ENCODE data around the gene LCTL.
"Not testable (repeated sequence)": the region's sequence is repeated elsewhere in the genome, so short reads cannot be mapped to it uniquely, and the experiment has no call there.

The LCTL gene

DNA sequence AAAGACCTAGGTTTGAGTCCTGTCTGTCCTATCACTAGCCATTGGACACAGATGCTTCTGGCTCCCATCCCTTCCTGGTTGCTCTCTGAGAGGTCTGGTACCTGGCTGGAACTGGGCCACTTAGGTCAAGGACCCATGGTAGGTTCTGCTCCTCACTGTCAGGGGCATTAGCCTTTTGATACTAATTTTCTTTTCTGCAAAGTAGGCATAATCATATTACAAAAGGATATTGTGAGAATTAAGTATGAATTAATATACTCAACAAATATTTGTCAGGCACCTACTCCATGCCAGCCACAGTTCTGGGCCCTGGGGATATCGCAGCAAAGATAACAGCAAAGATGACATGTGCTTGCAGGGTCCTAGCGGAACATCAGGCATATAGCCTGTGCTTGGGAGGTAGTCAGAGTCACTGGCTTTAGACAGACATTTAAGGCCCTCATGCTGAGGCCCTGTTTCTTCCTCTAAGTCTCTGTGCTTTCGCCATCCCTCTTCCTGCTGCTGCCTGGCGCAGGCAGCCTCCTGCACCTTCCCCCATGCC lies 25.6 kb upstream of the LCTL start:
- no peak for DNase-seq (ENCODE audit: low read depth in 2 of 3, low spot score in 2 of 3)

DNA sequence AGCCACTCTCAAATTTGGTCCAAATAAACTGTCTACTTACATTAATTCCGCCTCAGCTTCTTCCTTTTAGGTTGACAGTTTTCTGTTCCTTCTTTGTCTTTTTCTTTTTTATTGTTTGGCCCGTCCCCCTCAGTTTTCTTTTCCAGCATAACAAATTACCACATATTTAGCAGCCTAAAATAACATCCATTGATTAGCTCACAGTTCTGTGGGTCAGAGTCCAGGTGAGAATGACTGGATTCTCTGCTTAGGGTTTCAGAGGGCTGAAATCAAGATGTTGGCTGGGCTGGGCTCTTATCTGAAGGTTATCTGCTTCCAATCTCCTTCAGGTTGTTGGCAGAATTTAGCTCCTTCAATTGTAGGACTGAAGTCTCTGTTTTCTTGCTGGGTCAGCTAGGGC lies 24.6 kb upstream of the LCTL start:
- no peak for DNase-seq (ENCODE audit: low read depth in 2 of 3, low spot score in 2 of 3)

DNA sequence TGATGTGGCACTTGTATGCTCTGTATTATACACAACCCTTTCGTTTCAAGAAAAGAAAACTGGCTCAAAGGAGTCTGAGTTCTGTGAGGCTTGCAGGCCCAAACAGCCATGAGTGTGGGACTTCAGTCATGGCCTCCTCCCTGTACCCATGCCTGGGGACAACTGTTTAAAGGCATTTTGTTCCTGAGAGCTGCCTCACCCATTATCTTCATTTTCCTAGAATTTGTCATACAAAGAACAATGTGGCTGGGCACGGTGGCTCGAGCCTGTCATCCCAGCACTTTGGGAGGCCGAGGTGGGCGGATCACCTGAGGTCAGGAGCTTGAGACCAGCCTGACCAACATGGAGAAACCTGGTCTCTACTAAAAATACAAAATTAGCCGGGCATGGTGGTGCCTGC lies 23.6 kb upstream of the LCTL start:
- DNase-seq (ENCODE audit: low read depth in 2 of 3, low spot score in 2 of 3): not testable (repeated sequence)

DNA sequence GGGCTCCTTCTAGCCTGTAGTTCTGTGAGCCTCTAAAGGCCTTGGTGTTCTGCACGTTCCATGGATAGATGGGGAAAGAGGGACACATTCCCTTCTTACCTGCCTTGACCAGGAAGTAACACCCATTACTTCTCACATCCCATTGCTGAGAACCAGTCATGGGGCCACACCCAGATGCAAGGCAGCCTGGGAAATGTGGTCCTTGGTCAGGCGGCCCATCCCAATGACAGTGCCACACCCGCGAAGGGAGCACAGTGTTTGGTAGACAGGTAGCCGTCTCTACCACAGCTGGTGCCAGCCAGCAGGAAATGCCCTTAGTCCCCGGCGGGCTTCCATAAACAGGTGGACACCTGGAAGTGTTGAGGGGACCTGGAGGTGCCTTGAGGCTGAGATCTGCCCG lies 23.2 kb upstream of the LCTL start:
- no peak for DNase-seq (ENCODE audit: low read depth in 2 of 3, low spot score in 2 of 3)

DNA sequence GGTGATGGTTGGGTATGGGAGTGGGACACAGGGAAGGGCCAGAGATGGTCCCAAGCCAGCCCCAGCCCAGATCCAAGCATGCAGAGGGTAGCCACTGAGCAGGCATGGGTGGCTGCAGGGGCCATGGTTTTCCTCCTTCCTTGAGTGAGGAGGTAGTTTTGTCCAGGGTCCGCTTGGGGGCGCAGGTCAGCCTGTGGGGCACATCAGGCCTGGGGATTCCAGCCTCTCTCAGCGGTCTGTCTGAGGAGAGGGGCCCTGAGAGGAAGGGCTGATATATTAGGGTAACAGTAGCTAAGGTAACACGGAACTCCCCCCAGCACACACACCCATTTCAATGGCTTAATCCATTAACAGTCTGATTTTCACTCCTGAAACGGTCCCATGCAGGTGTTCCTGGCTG lies 22.7 kb upstream of the LCTL start:
- no peak for DNase-seq (ENCODE audit: low read depth in 2 of 3, low spot score in 2 of 3)

DNA sequence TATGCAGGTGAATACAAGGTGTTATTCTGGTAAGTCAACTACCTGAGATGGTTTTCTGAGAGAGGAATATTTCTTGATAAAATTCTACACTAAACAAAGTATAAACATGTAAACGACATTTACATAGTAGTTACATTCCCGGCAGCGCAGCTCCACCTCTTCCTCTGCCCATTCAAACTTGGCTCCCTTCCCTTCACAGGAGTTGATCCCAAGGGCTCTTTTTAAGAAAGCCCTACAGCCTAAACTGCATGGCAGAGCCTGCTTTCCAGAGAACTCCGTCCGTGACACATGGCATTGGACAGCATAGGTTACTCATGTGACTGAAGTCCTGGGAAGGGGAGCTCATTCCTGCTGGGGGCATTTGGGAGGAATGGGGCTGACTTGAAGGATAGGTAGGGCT lies 22.0 kb upstream of the LCTL start:
- no peak for DNase-seq (ENCODE audit: low read depth in 2 of 3, low spot score in 2 of 3)

DNA sequence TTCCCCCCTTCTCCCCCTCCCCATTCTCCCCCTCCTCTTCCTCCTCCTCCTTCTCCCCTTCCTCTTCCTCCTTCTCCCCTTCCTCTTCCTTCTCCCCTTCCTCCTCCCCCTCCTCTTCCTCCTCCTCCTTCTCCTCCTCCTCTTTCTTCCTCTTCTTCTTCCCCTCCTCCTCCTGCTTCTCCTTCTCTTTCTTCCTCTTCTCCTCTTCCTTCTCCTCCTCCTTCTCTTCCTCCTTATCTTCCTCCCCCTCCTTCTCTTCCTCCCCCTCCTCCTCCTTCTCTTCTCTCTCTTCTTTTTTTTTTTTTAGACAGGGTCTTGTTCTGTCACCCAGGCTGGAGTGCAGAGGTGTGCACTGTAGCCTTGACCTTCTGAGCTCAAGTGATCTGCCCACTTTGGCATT lies 21.2 kb upstream of the LCTL start:
- no peak for DNase-seq (ENCODE audit: low read depth in 2 of 3, low spot score in 2 of 3)

DNA sequence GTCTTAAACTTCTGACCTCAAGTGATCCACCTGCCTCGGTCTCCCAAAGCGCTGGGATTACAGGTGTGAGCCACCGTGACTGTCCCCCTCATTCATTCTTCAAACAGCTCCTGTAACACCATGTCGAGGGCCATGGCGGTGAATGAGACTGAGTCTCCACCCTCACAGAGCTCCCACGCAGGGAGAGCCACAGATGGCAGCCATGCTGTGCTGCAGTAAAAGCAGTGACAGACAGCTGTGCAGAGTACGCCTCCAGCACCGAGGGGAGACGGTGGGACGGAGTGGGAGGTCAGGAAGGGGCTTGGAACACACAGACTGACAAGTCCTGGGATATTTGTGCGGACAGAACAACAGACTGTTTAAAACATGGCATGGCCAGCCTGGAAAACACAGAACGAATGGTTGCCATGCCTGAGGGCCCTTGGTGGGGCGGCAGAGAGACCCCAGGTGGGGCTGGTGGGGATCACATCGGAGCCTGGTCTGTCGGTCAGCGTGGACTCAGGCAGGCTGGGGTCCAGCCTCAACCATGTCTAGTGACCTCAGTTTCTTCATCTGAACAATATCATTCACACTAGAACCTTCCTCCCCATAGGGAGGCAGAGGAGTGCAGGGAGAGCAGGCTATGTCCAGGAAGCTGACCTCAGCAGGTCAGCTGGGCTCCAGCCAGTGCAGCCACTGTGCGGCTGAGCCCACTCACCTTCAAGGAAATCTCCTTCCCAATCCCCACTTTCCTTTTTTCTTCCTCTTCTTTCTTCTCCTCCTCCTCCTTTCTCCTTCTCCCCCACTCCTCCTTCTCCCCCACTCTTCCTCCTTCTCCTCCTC lies 20.6 kb upstream of the LCTL start:
- no peak for DNase-seq (ENCODE audit: low read depth in 2 of 3, low spot score in 2 of 3)

DNA sequence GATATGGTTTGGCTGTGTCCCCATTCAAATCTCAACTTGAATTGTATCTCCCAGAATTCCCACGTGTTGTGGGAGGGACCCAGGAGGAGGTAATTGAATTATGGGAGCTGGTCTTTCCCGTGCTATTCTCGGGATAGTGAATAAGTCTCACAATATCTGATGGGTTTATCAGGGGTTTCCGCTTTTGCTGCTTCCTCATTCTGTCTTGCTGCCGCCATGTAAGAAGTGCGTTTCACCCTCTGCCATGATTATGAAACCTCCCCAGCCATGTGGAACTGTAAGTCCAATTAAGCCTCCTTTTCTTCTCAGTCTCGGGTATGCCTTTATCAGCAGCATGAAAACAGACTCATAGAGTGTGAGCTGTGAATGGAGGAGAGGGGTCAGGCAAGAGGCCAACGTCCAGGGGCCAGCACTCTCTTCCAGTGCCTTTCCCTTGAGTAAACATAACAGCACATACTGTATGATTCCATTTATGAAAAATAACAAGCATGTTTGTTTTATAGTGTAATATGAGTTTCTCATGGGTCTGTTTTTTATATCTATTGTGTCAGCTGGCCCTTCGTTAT lies 16.3 kb upstream of the LCTL start:
- DNase-seq (ENCODE audit: low read depth in 2 of 3, low spot score in 2 of 3): no peak

DNA sequence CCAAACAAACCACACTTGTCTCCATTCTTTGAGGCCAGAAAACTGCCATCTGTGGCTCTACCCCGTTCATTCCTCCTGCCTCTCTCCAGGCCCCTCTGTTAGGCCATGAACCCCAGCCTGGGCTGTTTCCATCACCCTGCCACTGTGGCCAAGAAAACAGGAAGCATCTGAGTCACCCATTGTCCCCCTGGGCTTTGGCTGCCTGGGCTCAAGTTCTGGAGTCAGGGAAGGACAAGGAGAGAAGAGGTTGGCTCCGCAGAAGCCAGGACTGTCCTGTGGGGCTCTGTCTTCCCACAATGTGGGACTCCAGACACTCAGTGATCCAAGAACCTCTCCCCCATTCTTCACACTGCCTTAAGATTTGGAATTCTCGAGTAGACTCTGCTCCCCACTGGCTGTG lies 14.8 kb upstream of the LCTL start:
- DNase-seq (ENCODE audit: low read depth in 2 of 3, low spot score in 2 of 3): no peak

DNA sequence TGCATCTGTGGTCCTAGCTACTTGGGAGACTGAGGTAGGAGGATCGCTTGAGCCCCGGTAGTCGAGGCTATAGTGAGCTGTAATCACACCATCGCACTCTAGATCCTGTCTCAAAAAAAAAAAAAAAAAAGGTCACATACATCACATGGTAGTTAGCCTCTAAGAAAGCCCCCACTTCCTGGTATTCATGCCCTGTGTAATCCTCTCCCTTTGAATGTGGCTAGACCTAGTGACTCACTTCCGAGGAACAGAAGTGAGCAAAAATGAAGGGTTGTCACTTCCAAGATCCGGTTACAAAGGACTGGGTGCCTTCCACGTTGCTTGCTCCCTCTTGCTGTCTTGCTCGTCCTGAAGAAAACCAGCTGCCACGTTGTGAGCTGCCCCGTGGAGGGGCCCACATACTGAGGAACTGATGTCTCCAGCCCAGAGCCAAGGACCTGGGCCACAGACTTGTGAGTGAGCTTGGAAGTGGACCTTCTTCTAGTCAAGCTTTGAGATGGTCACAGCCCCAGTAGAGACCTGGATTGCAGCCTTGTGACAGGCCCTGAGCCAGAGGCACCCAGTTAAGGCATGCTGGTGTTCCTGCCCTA lies 12.6 kb upstream of the LCTL start:
- DNase-seq (ENCODE audit: low read depth in 2 of 3, low spot score in 2 of 3): no peak

DNA sequence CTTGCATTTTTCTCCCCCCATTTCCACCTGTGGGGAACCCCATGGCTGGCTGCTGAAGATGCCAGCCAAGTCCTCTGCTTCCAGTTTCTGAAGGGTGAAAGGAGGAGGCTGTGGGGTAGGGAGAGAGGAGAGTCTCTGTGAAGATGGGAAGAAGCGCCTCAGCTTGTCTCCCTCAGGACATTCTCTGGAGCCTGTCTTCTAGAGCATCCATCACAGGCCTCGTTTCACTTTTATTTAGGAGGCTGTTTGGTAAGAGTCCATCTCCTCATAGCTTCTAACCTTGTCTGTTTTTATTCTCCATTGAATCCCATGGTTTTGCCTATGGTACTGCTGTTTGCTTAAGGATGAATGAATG lies 8.8 kb upstream of the LCTL start:
- DNase-seq (ENCODE audit: low read depth in 2 of 3, low spot score in 2 of 3): no peak

DNA sequence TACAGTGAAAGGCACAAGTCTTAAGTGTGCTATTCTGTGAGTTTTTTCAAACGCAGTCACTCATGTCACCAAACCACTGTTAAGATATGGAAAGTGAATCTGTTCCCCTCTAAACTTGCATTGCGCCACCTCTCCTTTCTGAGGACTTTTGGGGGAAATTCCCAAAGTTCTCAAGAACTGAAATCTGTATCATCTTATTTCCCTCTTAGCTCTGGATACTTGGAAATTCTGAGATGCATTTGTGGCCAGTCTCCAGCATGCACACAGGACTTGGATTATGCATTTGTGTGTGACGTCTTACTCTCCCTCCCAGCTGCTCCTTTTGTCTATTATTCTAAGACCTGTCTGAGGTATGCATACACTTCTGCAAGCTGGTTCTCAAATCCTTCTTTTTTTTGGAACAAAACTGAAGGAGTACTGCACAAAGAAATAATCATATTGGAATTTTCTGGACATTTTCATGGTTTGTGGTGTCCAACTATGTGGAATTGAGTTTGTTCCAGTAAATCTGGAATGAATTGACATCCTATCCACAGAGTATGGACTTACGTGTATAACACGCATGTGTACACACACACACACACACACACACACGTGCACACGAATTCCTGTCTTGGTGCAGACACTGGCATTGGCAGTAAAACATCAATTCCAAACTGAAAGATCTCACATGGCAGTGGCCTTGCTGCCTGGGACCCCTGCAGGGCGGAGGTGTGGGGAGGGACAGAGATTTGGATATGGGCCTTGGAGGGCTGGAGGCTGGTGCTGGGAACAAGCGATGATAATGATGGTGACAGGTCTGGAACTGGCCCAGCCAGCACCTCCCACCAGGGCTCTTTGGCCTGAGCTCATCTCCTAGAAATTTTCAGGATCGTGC lies 8.2 kb upstream of the LCTL start:
- DNase-seq (ENCODE audit: low read depth in 2 of 3, low spot score in 2 of 3): no peak

DNA sequence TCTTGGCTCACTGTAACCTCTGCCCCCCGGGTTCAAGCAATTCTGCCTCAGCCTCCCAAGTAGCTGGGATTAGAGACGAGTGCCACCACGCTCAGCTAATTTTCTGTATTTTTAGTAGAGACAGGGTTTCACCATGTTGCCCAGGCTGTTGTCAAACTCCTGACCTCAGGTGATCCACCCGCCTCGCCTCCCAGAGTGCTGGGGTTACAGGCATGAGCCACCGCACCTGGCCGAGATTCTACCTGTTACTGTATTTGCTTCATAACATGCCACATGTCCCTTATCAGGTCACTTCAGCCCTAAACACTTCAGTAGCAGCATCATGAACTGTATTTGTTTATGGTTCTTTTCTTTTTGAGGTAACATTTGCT lies 7.5 kb upstream of the LCTL start:
- DNase-seq (ENCODE audit: low read depth in 2 of 3, low spot score in 2 of 3): no peak

DNA sequence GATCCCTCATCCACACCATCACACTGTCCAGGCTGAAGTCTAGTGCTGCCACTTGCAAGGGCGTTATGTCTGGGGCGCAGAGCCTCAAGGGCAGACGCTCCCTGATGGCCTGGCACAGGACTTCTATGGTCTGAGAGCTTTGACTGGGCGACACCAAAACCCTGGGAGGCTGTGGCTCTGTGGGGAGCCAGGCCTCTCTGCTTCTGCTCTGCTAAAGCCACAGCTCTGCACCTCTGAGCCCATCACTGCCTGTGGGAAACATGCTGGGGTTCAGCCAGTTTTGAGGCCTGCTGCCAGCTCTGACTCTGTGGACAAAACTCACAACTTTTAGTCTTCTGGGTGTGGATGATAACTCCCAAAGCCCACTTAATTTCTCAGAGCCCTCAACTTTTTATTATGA lies 6.3 kb upstream of the LCTL start:
- no peak for DNase-seq (ENCODE audit: low read depth in 2 of 3, low spot score in 2 of 3)

DNA sequence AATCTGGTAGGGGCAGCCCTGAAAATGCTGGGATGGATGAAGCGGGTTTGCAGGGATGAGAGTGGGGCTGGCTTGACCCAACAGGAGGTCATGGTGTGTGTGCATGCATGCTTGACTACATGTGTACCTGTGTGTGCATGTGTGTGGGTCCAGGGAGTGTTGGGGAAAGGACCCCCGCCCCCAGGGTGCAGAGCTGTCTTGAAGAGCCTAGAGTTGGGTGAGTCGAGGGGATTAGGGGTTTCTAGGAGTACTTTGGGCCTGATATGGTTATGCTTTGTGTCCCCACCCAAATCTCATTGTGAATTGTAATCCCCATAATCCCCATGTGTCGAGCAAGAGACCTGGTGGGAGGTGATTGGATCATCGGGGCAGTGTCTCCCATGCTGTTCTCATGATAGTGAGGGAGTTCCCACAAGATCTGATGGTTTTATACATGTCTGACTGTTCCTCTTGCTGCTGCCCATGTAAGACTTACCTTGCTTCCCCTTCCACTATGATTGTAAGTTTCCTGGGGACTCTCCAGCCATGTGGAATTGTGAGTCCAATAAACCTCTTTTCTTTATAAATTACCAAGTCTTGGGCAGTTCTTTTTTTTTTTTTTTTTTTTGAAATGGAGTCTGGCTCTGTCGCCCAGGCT lies 5.2 kb upstream of the LCTL start:
- no peak for DNase-seq (ENCODE audit: low read depth in 2 of 3, low spot score in 2 of 3)

DNA sequence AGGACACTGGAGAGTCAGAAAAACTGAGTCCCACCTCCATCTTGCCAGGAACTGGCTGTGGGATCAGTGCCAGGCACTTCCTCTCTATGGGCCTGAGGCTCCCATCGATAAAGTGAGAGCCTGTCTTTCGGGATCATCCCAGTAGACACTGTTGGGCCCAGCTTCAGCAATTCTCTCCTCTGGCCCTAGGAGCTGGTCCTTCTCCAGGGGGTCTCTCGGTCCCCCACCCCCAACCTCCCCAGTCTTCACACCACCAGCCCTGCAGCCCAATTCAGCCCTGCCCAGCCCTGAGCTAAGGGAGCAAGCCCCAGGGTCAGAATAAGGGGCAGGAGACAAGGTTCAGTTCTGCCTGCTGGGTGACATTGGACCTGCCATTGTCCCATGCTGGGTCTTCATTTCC lies 4.5 kb upstream of the LCTL start:
- DNase-seq (ENCODE audit: low read depth in 2 of 3, low spot score in 2 of 3): no peak

DNA sequence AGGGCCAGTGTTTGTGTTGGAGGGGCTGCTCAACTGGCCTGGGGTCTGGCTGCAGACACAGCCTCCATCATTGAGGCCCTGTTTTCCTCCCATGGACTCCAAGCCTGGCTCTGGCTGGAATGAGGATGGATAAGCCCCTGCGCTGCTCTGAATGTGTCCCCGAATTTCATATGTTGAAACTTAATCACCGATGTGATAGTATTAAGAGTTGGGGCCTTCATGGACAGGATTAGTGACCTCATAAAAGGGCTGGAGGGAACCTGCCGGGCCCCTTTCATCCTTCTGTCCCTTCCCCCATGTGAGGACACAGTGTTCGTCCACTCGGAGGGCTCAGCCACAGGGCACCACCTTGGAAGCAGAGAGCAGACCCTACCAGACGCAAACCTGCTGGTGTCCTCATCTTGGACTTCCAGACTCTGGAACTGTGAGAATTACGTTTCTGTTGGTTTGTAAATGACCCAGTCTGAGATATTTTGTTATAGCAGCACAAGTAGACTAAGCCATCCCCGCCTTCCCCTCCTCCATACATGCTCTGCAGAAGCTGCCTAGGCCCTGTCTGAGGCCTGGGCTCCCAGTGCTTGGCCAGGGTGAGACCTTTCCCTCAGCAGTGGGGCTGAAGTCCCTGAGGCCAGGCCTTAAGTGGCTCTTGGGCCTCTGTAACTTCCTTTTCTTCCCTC lies 3.8 kb upstream of the LCTL start:
- DNase-seq (ENCODE audit: low read depth in 2 of 3, low spot score in 2 of 3): no peak

DNA sequence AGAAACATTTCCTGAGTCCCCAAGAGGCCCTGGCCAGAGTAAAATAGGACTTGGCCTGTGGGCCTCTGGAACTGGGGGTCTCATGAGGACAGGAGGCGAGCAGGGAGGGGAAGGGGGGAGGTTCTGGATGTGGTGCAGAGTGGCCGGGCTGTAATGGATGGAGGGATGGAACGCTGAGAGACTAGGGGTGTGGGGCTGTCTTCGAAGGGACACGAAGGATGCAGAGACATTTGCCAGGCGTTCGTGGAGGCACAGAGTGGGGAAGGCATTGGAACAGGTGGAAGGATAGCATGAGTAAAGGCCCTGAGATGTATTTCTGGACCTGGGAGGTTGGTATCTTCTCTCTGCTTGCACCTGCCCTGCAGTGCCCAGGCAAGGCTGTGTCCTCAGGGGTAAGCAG lies 2.1 kb upstream of the LCTL start:
- no peak for DNase-seq (ENCODE audit: low read depth in 2 of 3, low spot score in 2 of 3)

DNA sequence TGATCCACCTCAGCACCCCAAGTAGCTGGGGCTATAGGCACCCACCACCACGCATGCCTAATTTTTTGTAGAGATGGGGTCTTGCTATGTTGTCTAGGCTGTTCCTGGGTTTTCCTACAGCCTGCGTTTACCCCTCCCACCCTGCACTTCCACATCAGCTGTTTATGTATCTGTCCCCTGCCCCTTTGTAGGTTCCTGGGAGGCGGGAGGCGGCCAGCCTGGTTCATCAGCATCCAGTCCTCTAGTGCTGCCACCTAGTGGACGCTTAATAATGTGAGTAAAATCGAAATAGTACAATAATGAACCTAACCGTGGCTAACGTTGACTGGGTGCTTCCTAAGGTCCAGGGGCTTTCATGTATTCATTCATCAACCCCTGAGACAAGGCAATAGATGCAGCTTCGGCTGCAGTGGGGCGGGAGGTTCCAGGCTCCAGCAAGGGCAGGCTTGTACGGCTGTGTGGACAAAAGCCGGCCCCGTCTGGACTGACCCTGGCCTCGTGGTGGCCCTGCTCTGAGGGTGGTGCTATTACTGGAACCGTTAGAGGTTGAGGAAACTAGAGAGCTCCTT lies 1.2 kb upstream of the LCTL start:
- peak in 1 of 3 experiments; percentile 17 for DNase-seq (ENCODE audit: low read depth in 2 of 3, low spot score in 2 of 3)
